ENCODE measurements around the gene KRTAP5-6. TPM values are rescaled to one million over a fixed set of nuclear protein-coding genes. Genes with fewer than 3 reads are reported as not detected.

Gene KRTAP5-6
- total RNA-seq, 1 experiment from 2014 or later, result not detected

DNA sequence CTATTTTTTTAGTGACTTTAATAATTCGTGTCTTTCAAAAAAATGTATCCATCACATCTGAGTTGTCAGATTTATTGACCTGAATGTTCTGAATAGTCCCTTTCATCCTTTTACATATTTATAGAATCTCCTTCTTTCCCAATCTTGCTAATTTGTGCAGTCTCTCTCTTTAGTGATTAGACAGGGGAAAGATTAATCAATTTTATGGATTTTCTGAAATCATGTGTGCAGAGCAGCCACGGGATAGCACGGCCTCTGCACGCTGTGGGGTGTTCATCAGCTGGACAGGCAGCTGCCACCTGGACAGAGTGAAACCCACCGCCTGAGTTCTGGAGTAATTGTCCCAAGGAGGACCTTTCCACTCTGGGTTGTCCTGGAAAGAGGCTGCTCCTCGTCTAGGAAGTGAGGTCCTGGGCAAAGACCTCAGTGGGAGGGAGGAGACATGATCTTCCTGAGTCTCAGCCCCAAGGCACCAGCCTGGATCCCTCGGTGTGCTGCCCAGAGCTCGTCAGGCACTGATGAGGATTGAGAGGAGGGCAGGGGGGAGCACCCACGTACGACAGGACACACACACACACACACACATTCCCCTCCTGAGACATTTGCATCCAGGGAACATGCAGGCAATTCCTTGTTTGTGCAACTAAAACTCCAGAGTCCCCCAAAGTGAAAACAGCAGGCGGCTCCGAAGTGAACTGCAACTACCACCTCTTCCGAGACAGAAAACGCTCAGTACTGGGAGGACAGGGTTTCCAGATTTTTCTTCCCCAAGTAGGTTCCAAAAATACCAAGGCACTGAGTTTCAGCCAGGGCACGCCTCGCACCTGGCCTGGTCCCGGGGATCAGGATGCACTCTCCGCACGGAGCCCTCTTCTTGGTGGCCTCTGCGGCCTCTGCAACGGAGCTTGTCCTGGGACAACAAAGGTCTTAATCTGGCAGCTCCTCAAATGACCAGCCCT lies 22.5 kb upstream of the KRTAP5-6 start (continued):
- TF ChIP-seq, protein P1, sequence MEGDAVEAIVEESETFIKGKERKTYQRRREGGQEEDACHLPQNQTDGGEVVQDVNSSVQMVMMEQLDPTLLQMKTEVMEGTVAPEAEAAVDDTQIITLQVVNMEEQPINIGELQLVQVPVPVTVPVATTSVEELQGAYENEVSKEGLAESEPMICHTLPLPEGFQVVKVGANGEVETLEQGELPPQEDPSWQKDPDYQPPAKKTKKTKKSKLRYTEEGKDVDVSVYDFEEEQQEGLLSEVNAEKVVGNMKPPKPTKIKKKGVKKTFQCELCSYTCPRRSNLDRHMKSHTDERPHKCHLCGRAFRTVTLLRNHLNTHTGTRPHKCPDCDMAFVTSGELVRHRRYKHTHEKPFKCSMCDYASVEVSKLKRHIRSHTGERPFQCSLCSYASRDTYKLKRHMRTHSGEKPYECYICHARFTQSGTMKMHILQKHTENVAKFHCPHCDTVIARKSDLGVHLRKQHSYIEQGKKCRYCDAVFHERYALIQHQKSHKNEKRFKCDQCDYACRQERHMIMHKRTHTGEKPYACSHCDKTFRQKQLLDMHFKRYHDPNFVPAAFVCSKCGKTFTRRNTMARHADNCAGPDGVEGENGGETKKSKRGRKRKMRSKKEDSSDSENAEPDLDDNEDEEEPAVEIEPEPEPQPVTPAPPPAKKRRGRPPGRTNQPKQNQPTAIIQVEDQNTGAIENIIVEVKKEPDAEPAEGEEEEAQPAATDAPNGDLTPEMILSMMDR (IDR thresholded peaks at IDR 0.05 in 2 of 3, conservative IDR thresholded peaks at IDR 0.05 in 1 of 3; ENCODE audit: borderline replicate concordance in 1 of 3, insufficient read depth in 1 of 3, low read depth in 2 of 3, low read length in 2 of 3), result no peak
- TF ChIP-seq ZFX (IDR thresholded peaks at IDR 0.05), result no peak
- TF ChIP-seq ELF1 (IDR thresholded peaks at IDR 0.05; ENCODE audit: borderline replicate concordance, low read depth), result no peak
- TF ChIP-seq SP1 (IDR thresholded peaks at IDR 0.05; ENCODE audit: low read depth), result no peak
- TF ChIP-seq, protein P2, sequence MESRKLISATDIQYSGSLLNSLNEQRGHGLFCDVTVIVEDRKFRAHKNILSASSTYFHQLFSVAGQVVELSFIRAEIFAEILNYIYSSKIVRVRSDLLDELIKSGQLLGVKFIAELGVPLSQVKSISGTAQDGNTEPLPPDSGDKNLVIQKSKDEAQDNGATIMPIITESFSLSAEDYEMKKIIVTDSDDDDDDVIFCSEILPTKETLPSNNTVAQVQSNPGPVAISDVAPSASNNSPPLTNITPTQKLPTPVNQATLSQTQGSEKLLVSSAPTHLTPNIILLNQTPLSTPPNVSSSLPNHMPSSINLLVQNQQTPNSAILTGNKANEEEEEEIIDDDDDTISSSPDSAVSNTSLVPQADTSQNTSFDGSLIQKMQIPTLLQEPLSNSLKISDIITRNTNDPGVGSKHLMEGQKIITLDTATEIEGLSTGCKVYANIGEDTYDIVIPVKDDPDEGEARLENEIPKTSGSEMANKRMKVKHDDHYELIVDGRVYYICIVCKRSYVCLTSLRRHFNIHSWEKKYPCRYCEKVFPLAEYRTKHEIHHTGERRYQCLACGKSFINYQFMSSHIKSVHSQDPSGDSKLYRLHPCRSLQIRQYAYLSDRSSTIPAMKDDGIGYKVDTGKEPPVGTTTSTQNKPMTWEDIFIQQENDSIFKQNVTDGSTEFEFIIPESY (IDR thresholded peaks at IDR 0.05; ENCODE audit: extremely low read depth, insufficient replicate concordance, low read length), result no peak
- TF ChIP-seq JUND (IDR thresholded peaks at IDR 0.05), result no peak
- TF ChIP-seq TCF7L2 (IDR thresholded peaks at IDR 0.05; ENCODE audit: borderline replicate concordance, extremely low read depth, insufficient read depth, insufficient read length), result no peak
- no peak for TF ChIP-seq CBX3 (IDR thresholded peaks at IDR 0.05; ENCODE audit: low read depth)
